H9 (cell line): ENCODE results near the gene MDK. TPM values are rescaled to one million over a fixed set of nuclear protein-coding genes. Genes with fewer than 3 reads are reported as not detected.

Experiments used
- DNase-seq: peaks from one replicate; pipeline ENCODE4 v3.0.0-alpha.2; 2017
- H2AFZ ChIP-seq: one replicate; pipeline ENCODE4 v1.6.1; 2013; ENCODE audit warnings: mild to moderate bottlenecking, low read length, control low read depth, moderate library complexity
- H2AK5ac ChIP-seq: 2 replicates; pipeline ENCODE4 v1.6.1; 2013; ENCODE audit warnings: low read length, control low read depth, mixed read lengths; ENCODE audit not compliant: insufficient read length
- H2BK120ac ChIP-seq: one replicate; pipeline ENCODE4 v1.6.1; 2013; ENCODE audit warnings: low read depth, mild to moderate bottlenecking, low read length, control low read depth, inconsistent platforms; ENCODE audit not compliant: poor library complexity, severe bottlenecking
- H2BK12ac ChIP-seq: 2 replicates; pipeline ENCODE4 v1.6.1; 2013; ENCODE audit warnings: low read length, control low read depth, mixed read lengths, low read depth; ENCODE audit not compliant: insufficient read length
- H2BK15ac ChIP-seq: 2 replicates; pipeline ENCODE4 v1.6.1; 2013; ENCODE audit warnings: low read depth, low read length, control low read depth
- H2BK20ac ChIP-seq: one replicate; pipeline ENCODE4 v1.6.1; 2013; ENCODE audit warnings: low read depth, mild to moderate bottlenecking, low read length, control low read depth, inconsistent platforms; ENCODE audit not compliant: poor library complexity, severe bottlenecking
- H2BK5ac ChIP-seq: 2 replicates; pipeline ENCODE4 v1.6.1; 2013; ENCODE audit warnings: low read length, control low read depth, mixed read lengths; ENCODE audit not compliant: insufficient read length
- H3K14ac ChIP-seq: 2 replicates; pipeline ENCODE4 v1.6.1; 2013; ENCODE audit warnings: low read length, control low read depth; ENCODE audit not compliant: insufficient read depth
- H3K18ac ChIP-seq: 2 replicates; pipeline ENCODE4 v1.6.1; 2013; ENCODE audit warnings: low read depth, mild to moderate bottlenecking, mixed read lengths, low read length, control low read depth; ENCODE audit not compliant: insufficient read length
- H3K23ac ChIP-seq: 2 replicates; pipeline ENCODE4 v1.6.1; 2013; ENCODE audit warnings: low read length, control low read depth, mixed read lengths, low read depth; ENCODE audit not compliant: insufficient read length
- H3K23me2 ChIP-seq: 2 replicates; pipeline ENCODE4 v1.6.1; 2013; ENCODE audit warnings: low read depth, mild to moderate bottlenecking, mixed read lengths, low read length, control low read depth; ENCODE audit not compliant: insufficient read length, poor library complexity, severe bottlenecking
- H3K27ac ChIP-seq: 2 replicates; pipeline ENCODE4 v1.5.1; 2013; ENCODE audit warnings: low read length, control low read depth, mixed read lengths, low read depth; ENCODE audit not compliant: insufficient read length
- H3K27me3 ChIP-seq: 2 replicates; pipeline ENCODE4 v1.6.1; 2013; ENCODE audit warnings: low read length, control low read depth, inconsistent platforms; ENCODE audit not compliant: insufficient read depth
- H3K4ac ChIP-seq: 2 replicates; pipeline ENCODE4 v1.6.1; 2013; ENCODE audit warnings: low read depth, mild to moderate bottlenecking, control low read depth, inconsistent platforms, low read length, moderate library complexity
- H3K4me1 ChIP-seq: 2 replicates; pipeline ENCODE4 v1.6.1; 2013; ENCODE audit warnings: low read length, control low read depth, inconsistent platforms; ENCODE audit not compliant: insufficient read depth
- H3K4me2 ChIP-seq: 2 replicates; pipeline ENCODE4 v1.6.1; 2013; ENCODE audit warnings: low read length, control low read depth, mixed read lengths; ENCODE audit not compliant: insufficient read length, insufficient read depth
- H3K56ac ChIP-seq: 2 replicates; pipeline ENCODE4 v1.6.1; 2013; ENCODE audit warnings: low read depth, mild to moderate bottlenecking, mixed read lengths, low read length, control low read depth; ENCODE audit not compliant: insufficient read length
- H3K79me1 ChIP-seq: 2 replicates; pipeline ENCODE4 v1.6.1; 2013; ENCODE audit warnings: low read depth, mild to moderate bottlenecking, moderate library complexity, low read length, control low read depth, inconsistent platforms; ENCODE audit not compliant: insufficient read depth, poor library complexity, severe bottlenecking
- H3K79me2 ChIP-seq: 2 replicates; pipeline ENCODE4 v1.6.1; 2013; ENCODE audit warnings: low read length, control low read depth, inconsistent platforms; ENCODE audit not compliant: insufficient read depth
- H3K9ac ChIP-seq: 2 replicates; pipeline ENCODE4 v1.6.1; 2013; ENCODE audit warnings: low read length, control low read depth, mixed read lengths; ENCODE audit not compliant: insufficient read length; ENCODE audit errors: extremely low read depth
- H3K9me3 ChIP-seq: one replicate; pipeline ENCODE4 v1.6.1; 2013; ENCODE audit warnings: low read depth, low read length, inconsistent platforms; ENCODE audit not compliant: control insufficient read depth
- H3T11ph ChIP-seq: one replicate; pipeline ENCODE4 v1.6.1; 2013; ENCODE audit warnings: mild to moderate bottlenecking, low read length, control low read depth, inconsistent platforms
- H4K20me1 ChIP-seq: one replicate; pipeline ENCODE4 v1.6.1; 2013; ENCODE audit not compliant: control insufficient read depth, insufficient read length, insufficient read depth
- H4K5ac ChIP-seq: 2 replicates; pipeline ENCODE4 v1.6.1; 2013; ENCODE audit warnings: low read depth, mild to moderate bottlenecking, mixed read lengths, low read length, control low read depth; ENCODE audit not compliant: insufficient read length
- H4K8ac ChIP-seq: replicated peaks from 2 replicates; pipeline ENCODE4 v1.6.1; 2013; ENCODE audit warnings: low read length, control low read depth, mixed read lengths, low read depth; ENCODE audit not compliant: insufficient read length
- H4K91ac ChIP-seq: 2 replicates; pipeline ENCODE4 v1.6.1; 2013; ENCODE audit warnings: low read depth, mild to moderate bottlenecking, moderate library complexity, mixed read lengths, low read length, control low read depth; ENCODE audit not compliant: insufficient read length
- H3K27ac Mint-ChIP-seq, 3 experiments: 2 replicates in 2 of 3; 3 replicates in 1 of 3; pipeline ENCODE4 v1.8.0; 2020 to 2021; ENCODE audit warnings: mixed read lengths in 3 of 3, mild to moderate bottlenecking in 1 of 3, moderate library complexity in 1 of 3
- H3K27me3 Mint-ChIP-seq: 2 replicates; pipeline ENCODE4 v1.8.0; 2021; ENCODE audit warnings: low read depth, mild to moderate bottlenecking, moderate library complexity, mixed read lengths
- H3K36me3 Mint-ChIP-seq, 3 experiments: 2 replicates in 2 of 3; 3 replicates in 1 of 3; pipeline ENCODE4 v1.8.0; 2020 to 2021; ENCODE audit warnings: low read depth in 3 of 3, mixed read lengths in 3 of 3; ENCODE audit not compliant: insufficient read depth in 1 of 3
- H3K4me1 Mint-ChIP-seq, 2 experiments: 2 replicates each; pipeline ENCODE4 v1.8.0; 2020; ENCODE audit warnings: mixed read lengths in 2 of 2
- H3K4me3 Mint-ChIP-seq, 2 experiments: 2 replicates in 1 of 2; 3 replicates in 1 of 2; pipeline ENCODE4 v1.8.0; 2020 to 2021; ENCODE audit warnings: mild to moderate bottlenecking in 2 of 2, mixed read lengths in 2 of 2, moderate library complexity in 1 of 2
- H3K9me3 Mint-ChIP-seq, 2 experiments: 2 replicates in 1 of 2; 3 replicates in 1 of 2; pipeline ENCODE4 v1.8.0; 2020; ENCODE audit warnings: mild to moderate bottlenecking in 2 of 2, mixed read lengths in 2 of 2, moderate library complexity in 1 of 2
- CTCF ChIP-seq: fragments of 200-600 bp; sonication (generic); conservative IDR thresholded peaks from 3 replicates; pipeline ENCODE4 v1.8.0; 2021; ENCODE audit warnings: antibody characterized with exemption, mild to moderate bottlenecking
- WGBS: extraction: QIAGEN DNeasy Blood & Tissue Kit; methylation state at CpG from one replicate; pipeline ENCODE4 v1.1.7; 2013; ENCODE audit warnings: missing lambda C conversion rate, low lambda C conversion rate, mixed read lengths; ENCODE audit not compliant: insufficient read length; ENCODE audit errors: extremely low coverage; 5-methylcytosine and 5-hydroxymethylcytosine counted together
- total RNA-seq: library from RNA; stranded (reverse); gene quantifications from 2 replicates; pipeline ENCODE4 v1.2.1, GENCODE V29; 2021

Gene MDK
- total RNA-seq, 1 experiment from 2014 or later = 392 TPM

- H3K4me2 ChIP-seq = no peak overlapping the region
- no peaks in the 10 kb centered on the region for H3K9me3 ChIP-seq
- H2BK15ac ChIP-seq = no peak overlapping the region
- Mint-ChIP-seq H3K36me3 (peaks cover 18 to 54% (median 26%) of the 10 kb centered on the region in 3 experiments), H3K4me1 (peaks cover 5 to 13% of the 10 kb centered on the region in 2 experiments; a peak in 3 of 4 replicates), H3K27me3 (no peaks in the 10 kb centered on the region), H3K9me3 (no peaks in the 10 kb centered on the region), H3K4me3 (no peak overlapping the region), H3K27ac (peak overlapping the region; percentile 73 to 83 (median 74); a peak in 4 of 7 replicates)
- TF ChIP-seq CTCF = peak; percentile 74
- no peak overlapping the region for H2BK12ac ChIP-seq
- H4K8ac ChIP-seq = no peak overlapping the region
- no peak overlapping the region for H3K23ac ChIP-seq
- H3K27ac ChIP-seq = no peak overlapping the region
- H3K9ac ChIP-seq = no peak overlapping the region
- H3K27me3 ChIP-seq = no peaks in the 10 kb centered on the region
- WGBS = no CpG with 5 or more reads among the region's 5 CpGs
- no peak overlapping the region for H2BK5ac ChIP-seq
- H2BK20ac ChIP-seq = no peak overlapping the region
- H2AK5ac ChIP-seq = no peak overlapping the region
- no peaks in the 10 kb centered on the region for H4K20me1 ChIP-seq
- H3K4ac ChIP-seq = no peak overlapping the region
- no peak overlapping the region for H4K91ac ChIP-seq
- H3K56ac ChIP-seq = no peak overlapping the region
- no peaks in the 10 kb centered on the region for H3K23me2 ChIP-seq
- H3K79me2 ChIP-seq = no peaks in the 10 kb centered on the region
- peak; percentile 78 for DNase-seq
- no peak overlapping the region for H4K5ac ChIP-seq
- no peak overlapping the region for H2BK120ac ChIP-seq
- no peak overlapping the region for H3K14ac ChIP-seq
- no peak overlapping the region for H2AFZ ChIP-seq
- no peak overlapping the region for H3K18ac ChIP-seq
- no peaks in the 10 kb centered on the region for H3K4me1 ChIP-seq
- H3K79me1 ChIP-seq = no peaks in the 10 kb centered on the region
- H3T11ph ChIP-seq = no peak overlapping the region
Measured at GRCh38 chr11:46410021-46410420, 28.6 kb downstream of the MDK start.
